ENCODE data around the gene SMARCAD1.
"Not testable (repeated sequence)": the region's sequence is repeated elsewhere in the genome, so short reads cannot be mapped to it uniquely, and the experiment has no call there.

Gene SMARCAD1

GRCh38 chr4:94228493-94229216 lies 21.0 kb downstream of the SMARCAD1 start:
- no peak for DNase-seq

DNA sequence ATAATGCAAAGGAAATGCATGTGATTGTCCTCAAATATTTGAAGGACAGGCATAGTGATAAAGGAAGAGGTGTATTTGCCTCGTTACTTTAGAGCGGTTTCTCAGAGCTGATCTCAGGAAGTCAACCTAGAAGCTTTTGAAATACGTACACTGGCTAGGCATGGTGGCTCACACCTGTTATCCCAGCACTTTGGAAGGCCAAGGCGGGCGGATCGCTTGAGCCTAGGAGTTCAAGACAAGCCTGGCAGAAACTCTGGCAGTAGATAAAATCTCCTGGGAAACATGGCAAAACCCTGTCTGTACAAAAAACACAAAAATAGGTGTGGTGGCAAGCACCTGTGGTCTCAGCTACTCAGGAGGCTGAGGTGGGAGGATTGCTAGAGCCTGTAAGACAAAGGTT lies 24.9 kb downstream of the SMARCAD1 start:
- DNase-seq = no peak

DNA sequence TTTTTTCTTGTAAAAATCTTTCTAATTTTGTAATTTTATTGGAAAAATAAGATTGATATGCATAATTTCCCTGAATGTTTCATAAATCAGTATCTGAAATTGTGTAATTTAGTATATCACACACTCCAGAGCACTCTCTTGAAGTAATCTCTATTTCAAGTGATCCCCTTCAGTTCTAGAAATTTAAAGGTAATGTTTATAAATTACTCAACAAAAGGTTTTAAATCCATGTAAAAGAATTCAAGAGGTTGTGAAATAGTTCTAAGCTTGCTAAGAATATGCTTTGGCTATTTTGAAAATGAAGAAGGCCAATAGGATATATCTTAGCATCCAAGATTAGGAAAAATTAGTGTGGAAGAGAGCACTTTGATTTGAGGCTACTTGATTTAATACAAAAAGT lies 28.2 kb downstream of the SMARCAD1 start:
- DNase-seq = no peak

DNA sequence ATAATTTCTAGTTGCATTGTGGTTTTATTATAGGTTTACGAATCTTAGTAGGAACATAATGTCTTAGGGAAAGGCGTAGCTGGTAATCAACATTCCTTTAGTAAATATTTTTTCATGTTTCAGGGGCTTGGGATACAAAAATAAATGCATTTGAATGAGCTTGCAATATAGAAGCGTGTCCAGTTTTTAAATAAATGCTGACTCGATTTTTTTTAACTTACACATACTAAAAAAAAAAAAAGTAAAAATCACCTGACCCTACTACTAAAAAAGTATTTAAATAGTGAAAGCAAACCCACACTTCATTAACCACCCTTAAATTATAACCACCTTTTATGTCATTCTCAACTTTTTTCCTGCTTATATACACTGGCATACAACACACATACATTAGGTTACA lies 29.6 kb downstream of the SMARCAD1 start:
- DNase-seq = no peak

DNA sequence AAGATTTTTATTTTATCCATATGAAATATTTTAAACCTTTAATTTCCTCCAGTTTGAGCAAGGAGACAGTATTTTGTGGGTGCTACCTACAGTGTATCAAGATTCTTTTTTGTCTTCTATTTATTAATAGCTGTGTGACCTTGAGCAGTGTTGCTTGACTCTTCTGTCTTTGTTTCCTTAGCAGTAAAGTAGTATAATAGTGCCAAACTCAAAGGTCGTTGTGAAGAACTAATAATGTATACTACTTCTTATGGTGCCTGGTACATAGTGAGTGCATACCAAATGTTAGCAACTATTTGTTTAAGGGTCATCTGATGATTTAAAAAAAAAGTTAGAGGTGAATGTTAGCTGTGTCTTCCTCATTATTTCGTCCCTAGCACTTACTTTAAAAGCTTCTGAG lies 30.5 kb downstream of the SMARCAD1 start:
- no peak for DNase-seq

- DNase-seq = no peak
These were observed 32.7 kb downstream of the SMARCAD1 start for GRCh38 chr4:94240384-94240783.

- no peak for DNase-seq
These were observed 36.6 kb downstream of the SMARCAD1 start for GRCh38 chr4:94244087-94244828.

DNA sequence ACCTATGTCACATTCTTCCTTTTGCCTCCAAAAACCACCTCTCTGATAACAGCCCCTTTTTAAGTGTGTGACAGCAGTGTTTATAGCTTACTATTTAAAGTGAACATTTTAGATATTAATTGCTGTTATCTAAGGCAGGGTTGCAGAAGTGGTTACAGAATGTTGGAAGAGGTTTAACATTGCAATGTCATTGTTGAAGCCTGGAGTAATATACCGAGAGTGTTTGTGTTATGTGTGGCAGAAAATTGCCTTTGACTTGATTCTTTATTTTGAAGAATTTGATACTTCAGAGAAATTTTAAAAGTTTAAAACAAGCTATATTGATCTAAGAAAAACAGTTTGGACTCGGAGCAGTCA lies 37.1 kb downstream of the SMARCAD1 start:
- no peak for DNase-seq

GRCh38 chr4:94251094-94251493 lies 43.4 kb downstream of the SMARCAD1 start:
- DNase-seq = no peak

GRCh38 chr4:94253036-94253435 lies 45.4 kb downstream of the SMARCAD1 start:
- DNase-seq = no peak

GRCh38 chr4:94256144-94256783 lies 48.6 kb downstream of the SMARCAD1 start:
- DNase-seq = no peak

GRCh38 chr4:94256828-94257227 lies 49.2 kb downstream of the SMARCAD1 start:
- no peak for DNase-seq

DNA sequence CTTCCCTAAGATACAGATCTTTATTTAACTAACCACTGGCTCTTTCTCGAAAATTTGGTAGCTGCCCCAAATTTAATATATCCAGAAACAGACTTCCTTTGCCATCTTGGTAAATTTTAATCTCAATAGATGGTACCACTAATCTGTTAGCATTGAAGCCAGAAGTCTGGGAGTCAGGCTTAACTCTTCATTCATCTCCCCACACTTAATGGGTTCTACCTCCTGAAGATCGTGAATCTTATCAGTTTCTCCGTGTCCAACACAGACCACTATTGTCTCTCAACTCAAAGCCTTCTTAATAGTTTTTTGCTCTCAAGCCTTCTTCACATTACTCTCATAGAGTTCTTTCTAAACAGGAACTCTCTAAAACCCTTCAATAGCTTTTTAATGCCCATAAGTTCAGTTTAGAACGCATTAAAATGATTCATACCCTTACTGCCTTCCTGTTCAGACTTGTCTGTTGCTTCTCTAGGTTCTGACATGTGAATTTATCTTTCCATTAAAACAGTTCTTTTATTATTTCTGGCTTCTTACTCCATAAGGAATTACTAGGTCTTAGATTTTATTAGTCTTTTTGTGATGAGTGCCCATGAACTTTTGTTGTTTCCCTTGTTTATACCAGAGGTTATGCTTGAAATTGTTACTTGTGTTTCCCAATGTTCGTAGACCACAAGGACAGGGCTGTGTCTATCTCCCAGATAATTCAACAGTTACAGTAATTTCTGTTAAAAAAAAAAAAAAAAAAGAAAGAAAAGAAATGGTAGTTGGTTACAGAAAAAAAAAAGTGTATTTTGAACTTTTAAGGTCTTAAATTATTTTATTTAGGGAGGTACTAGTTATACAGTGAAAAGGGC lies 54.7 kb downstream of the SMARCAD1 start:
- no peak for DNase-seq

DNA sequence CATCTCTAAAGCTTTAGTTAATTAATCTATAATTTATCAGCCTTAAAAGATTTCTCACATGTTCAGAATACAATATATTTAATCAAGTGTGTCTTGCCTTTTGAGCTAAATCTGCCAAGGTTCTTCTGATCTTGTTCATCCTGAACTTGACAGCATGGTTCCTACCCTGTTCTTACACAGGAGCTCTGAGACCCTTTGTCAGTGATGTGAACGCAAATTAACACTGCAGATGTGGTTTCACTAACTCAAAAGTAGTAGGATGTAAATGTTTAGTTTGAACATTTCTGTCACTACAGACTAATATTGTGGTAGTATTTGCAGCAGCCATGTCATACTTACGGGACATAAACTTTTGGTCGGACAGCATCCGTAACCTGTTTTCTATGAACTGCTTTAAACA lies 59.4 kb downstream of the SMARCAD1 start:
- no peak for DNase-seq

DNA sequence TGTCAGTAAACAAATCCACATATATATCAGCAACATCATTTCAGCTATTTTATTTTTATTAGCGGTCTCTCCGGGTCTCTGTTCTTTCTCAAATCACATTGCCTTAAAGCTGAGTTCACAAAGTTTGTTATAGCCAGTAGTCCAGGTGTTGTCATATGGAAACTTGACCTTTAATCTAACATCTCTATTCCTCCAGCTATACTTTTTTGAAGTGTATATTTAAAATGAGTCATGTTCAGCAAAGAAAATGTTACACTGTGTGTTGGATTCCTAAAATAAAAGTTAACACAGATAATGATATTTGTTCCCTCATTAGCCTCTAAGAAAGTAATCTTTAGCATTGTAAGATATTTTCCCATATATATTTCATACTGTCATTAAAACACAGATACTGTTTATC lies 63.6 kb downstream of the SMARCAD1 start:
- DNase-seq = no peak

DNA sequence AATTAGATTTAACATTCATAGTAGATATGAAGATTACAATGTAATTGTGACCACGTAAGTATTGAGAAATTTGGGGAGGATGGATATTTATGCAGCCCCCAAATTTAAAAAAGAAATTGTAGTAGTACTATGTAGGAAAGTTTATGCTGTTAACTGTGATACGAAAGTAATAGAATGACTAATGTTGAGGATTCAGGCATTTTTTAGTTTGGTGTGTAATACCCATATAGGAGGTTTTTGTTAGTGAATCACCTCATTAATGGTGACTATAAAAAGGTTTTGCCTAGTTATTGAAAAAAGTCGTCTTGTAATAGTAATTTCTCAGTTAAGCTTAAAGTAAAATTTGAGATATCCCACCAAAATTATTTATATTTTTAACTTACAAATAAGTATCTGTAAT lies 67.2 kb downstream of the SMARCAD1 start:
- DNase-seq = no peak

DNA sequence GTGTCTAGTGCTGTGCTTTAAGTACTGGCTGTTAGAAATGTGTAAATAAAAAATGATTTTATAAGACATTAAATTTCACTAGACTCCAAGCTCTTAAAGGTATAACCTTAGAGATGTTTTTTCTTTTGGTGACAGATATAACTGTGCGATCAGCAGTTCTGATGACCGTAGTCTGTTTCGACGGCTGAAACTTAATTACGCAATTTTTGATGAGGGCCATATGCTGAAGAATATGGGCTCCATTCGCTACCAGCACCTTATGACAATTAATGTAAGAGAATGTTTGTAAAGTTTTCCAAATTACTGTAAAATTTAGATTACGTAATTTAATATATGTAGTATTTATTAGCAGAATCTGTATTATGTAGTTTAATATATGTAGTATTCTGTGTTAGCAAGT lies 68.5 kb downstream of the SMARCAD1 start:
- no peak for DNase-seq

DNA sequence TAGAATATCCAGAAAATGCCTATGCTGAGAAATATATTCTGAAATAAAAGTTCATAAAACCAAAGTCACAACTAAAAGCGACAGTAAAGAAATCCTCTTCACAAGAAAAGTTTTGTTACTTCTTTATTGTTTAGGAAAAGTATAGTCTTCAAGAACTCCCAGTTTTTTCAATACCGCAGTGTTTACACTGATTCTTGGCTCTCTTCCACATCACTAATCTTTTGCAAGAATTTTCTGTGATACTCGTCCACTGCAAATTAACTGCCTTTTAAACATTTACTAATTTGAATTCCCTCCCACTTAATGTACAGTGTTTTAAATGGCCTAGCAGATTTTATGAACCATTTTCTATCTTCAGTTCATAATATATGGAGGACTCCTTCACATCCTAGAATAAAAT lies 69.9 kb downstream of the SMARCAD1 start:
- no peak for DNase-seq

DNA sequence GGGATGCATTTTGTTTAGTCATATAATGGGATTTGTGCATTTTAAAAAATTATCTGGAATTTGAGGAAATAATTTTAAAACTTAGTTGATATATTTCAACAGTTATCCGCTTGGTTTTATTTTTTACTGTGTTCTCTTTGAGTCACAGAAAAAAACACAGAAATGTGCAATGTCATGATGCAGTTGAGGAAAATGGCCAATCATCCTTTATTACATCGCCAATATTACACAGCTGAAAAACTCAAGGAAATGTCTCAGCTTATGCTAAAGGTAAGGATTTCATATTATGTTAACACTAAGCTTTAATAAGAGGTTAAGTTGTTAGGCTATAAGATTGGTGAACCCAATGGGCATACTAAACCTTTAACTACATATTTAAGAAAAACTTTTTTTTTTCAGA lies 71.1 kb downstream of the SMARCAD1 start:
- no peak for DNase-seq

- DNase-seq = no peak
These were observed 77.2 kb downstream of the SMARCAD1 start for GRCh38 chr4:94284889-94285288.

- DNase-seq = no peak
These were observed 78.0 kb downstream of the SMARCAD1 start for GRCh38 chr4:94285666-94286065.

GRCh38 chr4:94290245-94290644 lies 82.6 kb downstream of the SMARCAD1 start:
- DNase-seq = no peak

DNA sequence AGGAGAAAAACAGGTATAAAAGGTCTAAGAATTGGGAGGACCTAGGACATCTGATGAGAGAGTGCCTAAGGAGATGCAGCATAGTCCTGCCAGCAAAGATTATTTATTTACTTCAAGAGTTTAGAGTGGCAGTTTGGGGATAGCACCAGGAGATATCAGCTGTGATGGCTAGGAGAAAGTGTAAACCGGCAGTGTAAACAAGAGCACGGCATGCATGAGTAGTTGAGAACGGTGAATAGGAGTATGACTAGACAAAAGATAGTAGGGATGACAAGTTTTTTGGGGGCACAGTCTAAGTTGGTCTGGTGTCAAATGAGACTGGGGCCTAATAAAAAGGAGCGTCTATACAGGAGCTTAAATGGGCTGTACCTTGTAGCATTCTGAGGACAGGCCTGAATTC lies 86.3 kb downstream of the SMARCAD1 start:
- not testable (repeated sequence) for DNase-seq

Measured in activated T-cell treated with anti-CD3 and anti-CD28 coated beads, Interleukin-2, amount 50 U/mL, for 48 hours (primary cell).